ENCODE results near the gene PDGFRB.

DNA sequence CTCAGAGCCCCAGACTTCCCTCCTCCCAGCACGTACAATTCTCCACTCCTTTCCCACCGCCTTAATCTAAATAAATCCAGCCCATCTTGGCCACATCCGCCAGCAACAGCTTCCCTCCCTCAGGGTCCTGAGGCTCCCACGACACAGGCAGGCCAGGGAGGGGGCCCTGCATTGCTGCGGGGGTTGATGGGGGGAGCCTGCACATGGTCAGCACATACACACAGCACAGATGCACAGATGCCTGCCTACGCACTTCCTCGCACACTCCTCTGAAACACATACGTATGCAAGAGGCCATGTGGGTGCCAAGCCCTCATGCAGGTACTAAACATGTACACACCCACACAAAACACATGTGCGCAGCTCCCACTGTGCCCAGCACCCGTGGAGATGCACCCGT, 14.8 kb downstream of the PDGFRB start:
- TF ChIP-seq FOS (IDR thresholded peaks at IDR 0.05; ENCODE audit: low read depth, low read length): peak; percentile 40; the same call in 1 of the 2 replicates
- TF ChIP-seq, protein P1, sequence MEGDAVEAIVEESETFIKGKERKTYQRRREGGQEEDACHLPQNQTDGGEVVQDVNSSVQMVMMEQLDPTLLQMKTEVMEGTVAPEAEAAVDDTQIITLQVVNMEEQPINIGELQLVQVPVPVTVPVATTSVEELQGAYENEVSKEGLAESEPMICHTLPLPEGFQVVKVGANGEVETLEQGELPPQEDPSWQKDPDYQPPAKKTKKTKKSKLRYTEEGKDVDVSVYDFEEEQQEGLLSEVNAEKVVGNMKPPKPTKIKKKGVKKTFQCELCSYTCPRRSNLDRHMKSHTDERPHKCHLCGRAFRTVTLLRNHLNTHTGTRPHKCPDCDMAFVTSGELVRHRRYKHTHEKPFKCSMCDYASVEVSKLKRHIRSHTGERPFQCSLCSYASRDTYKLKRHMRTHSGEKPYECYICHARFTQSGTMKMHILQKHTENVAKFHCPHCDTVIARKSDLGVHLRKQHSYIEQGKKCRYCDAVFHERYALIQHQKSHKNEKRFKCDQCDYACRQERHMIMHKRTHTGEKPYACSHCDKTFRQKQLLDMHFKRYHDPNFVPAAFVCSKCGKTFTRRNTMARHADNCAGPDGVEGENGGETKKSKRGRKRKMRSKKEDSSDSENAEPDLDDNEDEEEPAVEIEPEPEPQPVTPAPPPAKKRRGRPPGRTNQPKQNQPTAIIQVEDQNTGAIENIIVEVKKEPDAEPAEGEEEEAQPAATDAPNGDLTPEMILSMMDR (conservative IDR thresholded peaks at IDR 0.05; ENCODE audit: low read depth, low read length): no peak
- peak; percentile 58 for TF ChIP-seq BHLHE40 (IDR thresholded peaks at IDR 0.05; ENCODE audit: low read depth, low read length)
- no peak; the same call in 1 of the 2 replicates for TF ChIP-seq POLR2A (IDR thresholded peaks at IDR 0.05; ENCODE audit: low read depth, low read length)
- no peak for TF ChIP-seq RAD21 (IDR thresholded peaks at IDR 0.05; ENCODE audit: low read length)
- TF ChIP-seq MXI1 (IDR thresholded peaks at IDR 0.05; ENCODE audit: borderline replicate concordance, low read depth, low read length): peak; percentile 88
- TF ChIP-seq NFE2L2 (IDR thresholded peaks at IDR 0.05; ENCODE audit: low read depth, low read length): peak; percentile 27; the same call in 1 of the 2 replicates
